Liver (tissue), 3 donors: Measurements from ENCODE around the gene CYFIP2.

Source experiments
- NR2F2 ChIP-seq: IDR thresholded peaks from 2 replicates; pipeline ENCODE4 v1.6.1; 2016; ENCODE audit warnings: antibody characterized with exemption
- RXRA ChIP-seq, 2 donors: IDR thresholded peaks; 2 replicates each; pipeline ENCODE4 v1.6.1; 2017 to 2018; ENCODE audit warnings: antibody characterized with exemption in 2 of 2, mild to moderate bottlenecking in 1 of 2
- YY1 ChIP-seq: IDR thresholded peaks from 2 replicates; pipeline ENCODE4 v1.6.1; 2016; ENCODE audit warnings: antibody characterized with exemption, mild to moderate bottlenecking
- TF ChIP-seq, protein P1 (sequence below): fragments of 150-350 bp; IDR thresholded peaks from 2 replicates; pipeline ENCODE4 v1.5.1; 2017; ENCODE audit warnings: improper control_type of control experiment, low read depth, low read length; ENCODE audit not compliant: missing input control
- TF ChIP-seq, protein P2 (sequence below): IDR thresholded peaks from 2 replicates; pipeline ENCODE4 v1.6.1; 2016; ENCODE audit warnings: antibody characterized with exemption, mild to moderate bottlenecking
- donor health status: healthy.
- donor health status: healthy.

GRCh38 chr5:157347301-157348048 lies 81.6 kb downstream of the CYFIP2 start:
- TF ChIP-seq, protein P1, sequence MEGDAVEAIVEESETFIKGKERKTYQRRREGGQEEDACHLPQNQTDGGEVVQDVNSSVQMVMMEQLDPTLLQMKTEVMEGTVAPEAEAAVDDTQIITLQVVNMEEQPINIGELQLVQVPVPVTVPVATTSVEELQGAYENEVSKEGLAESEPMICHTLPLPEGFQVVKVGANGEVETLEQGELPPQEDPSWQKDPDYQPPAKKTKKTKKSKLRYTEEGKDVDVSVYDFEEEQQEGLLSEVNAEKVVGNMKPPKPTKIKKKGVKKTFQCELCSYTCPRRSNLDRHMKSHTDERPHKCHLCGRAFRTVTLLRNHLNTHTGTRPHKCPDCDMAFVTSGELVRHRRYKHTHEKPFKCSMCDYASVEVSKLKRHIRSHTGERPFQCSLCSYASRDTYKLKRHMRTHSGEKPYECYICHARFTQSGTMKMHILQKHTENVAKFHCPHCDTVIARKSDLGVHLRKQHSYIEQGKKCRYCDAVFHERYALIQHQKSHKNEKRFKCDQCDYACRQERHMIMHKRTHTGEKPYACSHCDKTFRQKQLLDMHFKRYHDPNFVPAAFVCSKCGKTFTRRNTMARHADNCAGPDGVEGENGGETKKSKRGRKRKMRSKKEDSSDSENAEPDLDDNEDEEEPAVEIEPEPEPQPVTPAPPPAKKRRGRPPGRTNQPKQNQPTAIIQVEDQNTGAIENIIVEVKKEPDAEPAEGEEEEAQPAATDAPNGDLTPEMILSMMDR = no peak
- TF ChIP-seq, protein P2, sequence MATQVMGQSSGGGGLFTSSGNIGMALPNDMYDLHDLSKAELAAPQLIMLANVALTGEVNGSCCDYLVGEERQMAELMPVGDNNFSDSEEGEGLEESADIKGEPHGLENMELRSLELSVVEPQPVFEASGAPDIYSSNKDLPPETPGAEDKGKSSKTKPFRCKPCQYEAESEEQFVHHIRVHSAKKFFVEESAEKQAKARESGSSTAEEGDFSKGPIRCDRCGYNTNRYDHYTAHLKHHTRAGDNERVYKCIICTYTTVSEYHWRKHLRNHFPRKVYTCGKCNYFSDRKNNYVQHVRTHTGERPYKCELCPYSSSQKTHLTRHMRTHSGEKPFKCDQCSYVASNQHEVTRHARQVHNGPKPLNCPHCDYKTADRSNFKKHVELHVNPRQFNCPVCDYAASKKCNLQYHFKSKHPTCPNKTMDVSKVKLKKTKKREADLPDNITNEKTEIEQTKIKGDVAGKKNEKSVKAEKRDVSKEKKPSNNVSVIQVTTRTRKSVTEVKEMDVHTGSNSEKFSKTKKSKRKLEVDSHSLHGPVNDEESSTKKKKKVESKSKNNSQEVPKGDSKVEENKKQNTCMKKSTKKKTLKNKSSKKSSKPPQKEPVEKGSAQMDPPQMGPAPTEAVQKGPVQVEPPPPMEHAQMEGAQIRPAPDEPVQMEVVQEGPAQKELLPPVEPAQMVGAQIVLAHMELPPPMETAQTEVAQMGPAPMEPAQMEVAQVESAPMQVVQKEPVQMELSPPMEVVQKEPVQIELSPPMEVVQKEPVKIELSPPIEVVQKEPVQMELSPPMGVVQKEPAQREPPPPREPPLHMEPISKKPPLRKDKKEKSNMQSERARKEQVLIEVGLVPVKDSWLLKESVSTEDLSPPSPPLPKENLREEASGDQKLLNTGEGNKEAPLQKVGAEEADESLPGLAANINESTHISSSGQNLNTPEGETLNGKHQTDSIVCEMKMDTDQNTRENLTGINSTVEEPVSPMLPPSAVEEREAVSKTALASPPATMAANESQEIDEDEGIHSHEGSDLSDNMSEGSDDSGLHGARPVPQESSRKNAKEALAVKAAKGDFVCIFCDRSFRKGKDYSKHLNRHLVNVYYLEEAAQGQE = no peak
- TF ChIP-seq YY1 (no peak), NR2F2 (no peak), RXRA (IDR thresholded peaks at IDR 0.05) (no peak)
